GM10248 (cell line): Measurements from ENCODE around the gene SAMD13.

Experiments used
- CTCF ChIA-PET: fragments of 300-600 bp; sonication (Branson Sonifier 250); formaldehyde crosslinking; extraction: SDS; loops from one replicate; lab custom pipeline; 2021; ENCODE audit warnings: antibody characterized with exemption; lab: Yijun Ruan, JAX
- POLR2A ChIA-PET: fragments of 350-650 bp; sonication (Branson Sonifier 250); formaldehyde crosslinking; extraction: SDS; loops from one replicate; lab custom pipeline; 2020; ENCODE audit warnings: antibody characterized with exemption; lab: Yijun Ruan, JAX
- DNase-seq: peaks from one replicate; pipeline ENCODE4 v3.0.0; 2012; ENCODE audit errors: extremely low spot score
- TF ChIP-seq, protein P1 (sequence below): IDR thresholded peaks from 2 replicates; pipeline ENCODE4 v1.5.1; 2012; ENCODE audit warnings: mild to moderate bottlenecking, low read depth; ENCODE audit errors: extremely low read depth, missing control alignments, control extremely low read depth

SAMD13 gene

DNA sequence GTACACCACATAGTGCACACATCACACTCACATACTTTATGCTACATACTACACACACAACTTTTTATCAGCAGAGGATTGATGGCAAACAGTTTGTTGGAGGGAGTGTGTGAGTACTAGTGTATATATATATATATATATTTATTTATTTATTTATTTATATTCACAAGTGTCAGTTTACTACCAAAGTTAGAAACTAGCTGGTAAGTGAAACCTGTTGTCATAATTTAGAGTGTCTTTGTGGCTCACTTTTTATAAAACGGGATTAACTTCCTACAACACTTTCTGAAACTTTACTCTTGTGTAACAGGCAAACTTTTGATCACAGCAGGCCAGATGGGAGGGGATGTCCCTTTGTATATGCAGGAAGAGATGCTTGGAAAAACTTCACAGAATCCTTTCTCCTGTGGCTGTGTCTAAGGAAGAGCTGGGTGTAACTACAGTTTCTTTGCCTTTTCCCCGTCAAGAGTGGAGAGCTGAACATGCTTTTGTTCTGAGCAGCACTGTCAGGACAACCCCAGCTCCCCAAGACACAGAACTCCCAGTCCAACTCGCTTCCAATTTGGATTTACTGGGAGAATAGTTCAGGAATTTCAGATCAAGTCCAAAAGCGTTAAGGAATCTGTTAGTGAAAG lies 1.9 kb upstream of the SAMD13 start:
- TF ChIP-seq, protein P1, sequence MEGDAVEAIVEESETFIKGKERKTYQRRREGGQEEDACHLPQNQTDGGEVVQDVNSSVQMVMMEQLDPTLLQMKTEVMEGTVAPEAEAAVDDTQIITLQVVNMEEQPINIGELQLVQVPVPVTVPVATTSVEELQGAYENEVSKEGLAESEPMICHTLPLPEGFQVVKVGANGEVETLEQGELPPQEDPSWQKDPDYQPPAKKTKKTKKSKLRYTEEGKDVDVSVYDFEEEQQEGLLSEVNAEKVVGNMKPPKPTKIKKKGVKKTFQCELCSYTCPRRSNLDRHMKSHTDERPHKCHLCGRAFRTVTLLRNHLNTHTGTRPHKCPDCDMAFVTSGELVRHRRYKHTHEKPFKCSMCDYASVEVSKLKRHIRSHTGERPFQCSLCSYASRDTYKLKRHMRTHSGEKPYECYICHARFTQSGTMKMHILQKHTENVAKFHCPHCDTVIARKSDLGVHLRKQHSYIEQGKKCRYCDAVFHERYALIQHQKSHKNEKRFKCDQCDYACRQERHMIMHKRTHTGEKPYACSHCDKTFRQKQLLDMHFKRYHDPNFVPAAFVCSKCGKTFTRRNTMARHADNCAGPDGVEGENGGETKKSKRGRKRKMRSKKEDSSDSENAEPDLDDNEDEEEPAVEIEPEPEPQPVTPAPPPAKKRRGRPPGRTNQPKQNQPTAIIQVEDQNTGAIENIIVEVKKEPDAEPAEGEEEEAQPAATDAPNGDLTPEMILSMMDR: no peak
- POLR2A ChIA-PET: no interaction called here
- CTCF ChIA-PET: no interaction called here
- no peak for DNase-seq

- CTCF ChIA-PET: no interaction called here
- POLR2A ChIA-PET: no interaction called here
- DNase-seq: no peak
- TF ChIP-seq, protein P1: no peak
Measured at GRCh38 chr1:84300501-84300900, 1.0 kb upstream of the SAMD13 start.

GRCh38 chr1:84301785-84302385 lies 377 bp downstream of the SAMD13 start:
- TF ChIP-seq, protein P1: no peak
- CTCF ChIA-PET: interaction anchor here (0.6 to 1.9 kb wide), 7 partner anchors 9 to 407 kb away, joined by 3 to 5 read pairs (median 3); no protein-coding TSS in a partner anchor
- DNase-seq: no peak
- POLR2A ChIA-PET: interaction anchor here (0.7 kb wide), 1 partner anchor 8 kb away, joined by 3 read pairs; no protein-coding TSS in a partner anchor

GRCh38 chr1:84303314-84303830 lies 1.9 kb downstream of the SAMD13 start:
- POLR2A ChIA-PET: no interaction called here
- TF ChIP-seq, protein P1: no peak
- CTCF ChIA-PET: interaction anchor here (0.6 to 2.0 kb wide), 6 partner anchors 8 to 130 kb away, joined by 3 to 6 read pairs (median 4); no protein-coding TSS in a partner anchor
- DNase-seq: no peak

GRCh38 chr1:84307398-84307797 lies 5.9 kb downstream of the SAMD13 start:
- CTCF ChIA-PET: no interaction called here
- POLR2A ChIA-PET: no interaction called here
- TF ChIP-seq, protein P1: no peak
- no peak for DNase-seq

- DNase-seq: no peak
- TF ChIP-seq, protein P1: no peak
- ChIA-PET CTCF (interaction anchor here (0.9 to 3.3 kb wide), 2 partner anchors 9 to 12 kb away, joined by 3 to 9 read pairs; partner anchors contain the start of gene SAMD13), POLR2A (no interaction called here)
Measured at GRCh38 chr1:84311296-84311695, 9.8 kb downstream of the SAMD13 start.
